Stimulated activated CD8-positive, alpha-beta memory T cell treated with anti-CD3 and anti-CD28 coated beads, Interleukin-4, amount 100 ng/mL, for 1 hour (primary cell): Measurements from ENCODE around the gene FOXP1.

ENCODE experiments used
- DNase-seq, 2 donors: peaks; one replicate each; pipeline ENCODE4 v3.0.0-alpha.2; 2020; ENCODE audit warnings: low read depth in 2 of 2, low spot score in 1 of 2

The FOXP1 gene

GRCh38 chr3:70970952-70971351 is 612.6 kb downstream of the FOXP1 start:
- DNase-seq: no peak

- DNase-seq: no peak
These were observed 613.4 kb downstream of the FOXP1 start for GRCh38 chr3:70970171-70970570.

- DNase-seq: no peak
These were observed 619.9 kb downstream of the FOXP1 start for GRCh38 chr3:70963431-70964275.

- no peak for DNase-seq
These were observed 623.8 kb downstream of the FOXP1 start for GRCh38 chr3:70959506-70960291.

- DNase-seq: no peak
These were observed 631.3 kb downstream of the FOXP1 start for GRCh38 chr3:70952033-70952747.

GRCh38 chr3:70951316-70951715 is 632.2 kb downstream of the FOXP1 start:
- DNase-seq: no peak

GRCh38 chr3:70947579-70947978 is 635.9 kb downstream of the FOXP1 start:
- DNase-seq: no peak

- DNase-seq: no peak
These were observed 639.6 kb downstream of the FOXP1 start for GRCh38 chr3:70943886-70944285.

GRCh38 chr3:70933105-70933810 is 650.3 kb downstream of the FOXP1 start:
- no peak for DNase-seq

GRCh38 chr3:70930066-70930465 is 653.5 kb downstream of the FOXP1 start:
- DNase-seq: no peak

GRCh38 chr3:70927239-70927638 is 656.3 kb downstream of the FOXP1 start:
- no peak for DNase-seq

- DNase-seq: no peak
These were observed 656.7 kb downstream of the FOXP1 start for GRCh38 chr3:70926835-70927234.

- DNase-seq: no peak
These were observed 663.9 kb downstream of the FOXP1 start for GRCh38 chr3:70919661-70920060.

- DNase-seq: no peak
These were observed 664.4 kb downstream of the FOXP1 start for GRCh38 chr3:70919091-70919490.

GRCh38 chr3:70916375-70917055 is 667.0 kb downstream of the FOXP1 start:
- DNase-seq: no peak

GRCh38 chr3:70914862-70915261 is 668.7 kb downstream of the FOXP1 start:
- DNase-seq: no peak

- no peak for DNase-seq
These were observed 671.8 kb downstream of the FOXP1 start for GRCh38 chr3:70911719-70912118.

GRCh38 chr3:70905491-70905890 is 678.0 kb downstream of the FOXP1 start:
- no peak for DNase-seq
